ENCODE data around the gene CCNY. TPM values are rescaled to one million over a fixed set of nuclear protein-coding genes. Genes with fewer than 3 reads are reported as not detected.
"Not testable (repeated sequence)": the region's sequence is repeated elsewhere in the genome, so short reads cannot be mapped to it uniquely, and the experiment has no call there.

Gene CCNY
- total RNA-seq, 3 donors from 2014 or later, result 28.7 to 41.0 (median 36.1) TPM

- Histone ChIP-seq H3K4me1 (no peaks in the 10 kb centered on the region), H3K36me3 (no peaks in the 10 kb centered on the region)
Measured at GRCh38 chr10:35351021-35351420, 14.7 kb downstream of the CCNY start.

DNA sequence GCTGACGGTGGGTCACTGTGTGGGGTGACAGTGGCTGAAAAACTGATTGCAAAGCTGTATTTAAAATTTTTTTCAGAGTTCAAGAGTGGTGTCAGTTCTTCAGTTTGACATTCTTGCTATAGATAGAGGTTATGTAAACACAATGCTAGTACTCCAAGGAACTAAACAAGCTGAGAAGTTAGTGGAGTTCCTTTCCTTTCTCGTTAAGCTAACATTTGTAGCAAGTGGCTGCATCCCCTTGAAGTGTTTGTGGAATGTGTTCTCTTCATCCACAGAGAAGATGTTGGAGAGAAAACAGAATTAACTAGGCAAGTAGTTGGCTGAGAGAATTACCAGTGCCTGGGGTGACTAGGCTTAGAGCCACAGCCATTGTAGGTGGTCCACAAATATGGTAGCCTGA is 15.8 kb downstream of the CCNY start:
- no peak for TF ChIP-seq POLR2AphosphoS5 (IDR thresholded peaks at IDR 0.05)
- TF ChIP-seq POLR2A (IDR thresholded peaks at IDR 0.05), result no peak
- no peak for TF ChIP-seq CTCF (IDR thresholded peaks at IDR 0.05)
- Histone ChIP-seq H3K36me3 (no peaks in the 10 kb centered on the region), H3K27ac (no peak overlapping the region), H3K4me3 (no peak overlapping the region), H3K4me1 (no peaks in the 10 kb centered on the region), H3K9me3 (no peaks in the 10 kb centered on the region), H3K27me3 (no peaks in the 10 kb centered on the region)
- intact Hi-C loops (cut with DNase I; ENCODE audit: low total_unique reads), result no loop called here
- no peak for DNase-seq (ENCODE audit: low spot score in 2 of 2)

More at GRCh38 chr10:35351021-35351420, 14.7 kb downstream of the CCNY start:
- Histone ChIP-seq H3K9me3 (no peaks in the 10 kb centered on the region), H3K4me3 (no peak overlapping the region), H3K27me3 (no peaks in the 10 kb centered on the region), H3K27ac (no peak overlapping the region)
- intact Hi-C loops (cut with DNase I; ENCODE audit: low total_unique reads), result no loop called here
- DNase-seq (ENCODE audit: low spot score in 2 of 2), result no peak
- no peak for TF ChIP-seq POLR2AphosphoS5 (IDR thresholded peaks at IDR 0.05)
- TF ChIP-seq CTCF (IDR thresholded peaks at IDR 0.05), result no peak
- no peak for TF ChIP-seq POLR2A (IDR thresholded peaks at IDR 0.05)

DNA sequence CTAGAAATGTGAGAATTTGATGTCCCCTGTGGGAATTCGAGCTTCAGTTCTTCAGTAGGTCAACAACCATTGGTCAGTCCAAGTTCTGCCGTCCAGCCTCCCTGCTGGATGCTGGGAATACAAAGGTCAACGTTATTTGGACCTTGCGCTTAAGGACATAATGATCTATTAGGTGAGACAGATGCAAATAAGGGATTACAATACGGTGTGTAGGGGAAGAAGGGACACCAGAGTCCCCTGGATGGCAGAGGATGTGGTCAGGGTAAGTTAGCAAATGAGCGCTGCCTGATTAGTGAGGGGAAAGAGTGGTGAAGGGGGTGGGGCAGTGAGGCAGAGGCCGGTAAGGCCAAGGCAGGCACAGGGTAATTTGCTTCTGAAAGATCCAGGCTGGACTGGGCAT is 16.2 kb downstream of the CCNY start:
- H3K27ac ChIP-seq, result no peak overlapping the region
- TF ChIP-seq POLR2AphosphoS5 (IDR thresholded peaks at IDR 0.05), result no peak
- TF ChIP-seq CTCF (IDR thresholded peaks at IDR 0.05), result no peak
- no peak for TF ChIP-seq POLR2A (IDR thresholded peaks at IDR 0.05)
- intact Hi-C loops (cut with DNase I; ENCODE audit: low total_unique reads), result no loop called here
- DNase-seq (ENCODE audit: low spot score in 2 of 2), result no peak
- H3K27me3 ChIP-seq, result no peaks in the 10 kb centered on the region
- no peak overlapping the region for H3K4me3 ChIP-seq
- H3K4me1 ChIP-seq, result no peaks in the 10 kb centered on the region
- H3K9me3 ChIP-seq, result no peaks in the 10 kb centered on the region
- H3K36me3 ChIP-seq, result no peaks in the 10 kb centered on the region

DNA sequence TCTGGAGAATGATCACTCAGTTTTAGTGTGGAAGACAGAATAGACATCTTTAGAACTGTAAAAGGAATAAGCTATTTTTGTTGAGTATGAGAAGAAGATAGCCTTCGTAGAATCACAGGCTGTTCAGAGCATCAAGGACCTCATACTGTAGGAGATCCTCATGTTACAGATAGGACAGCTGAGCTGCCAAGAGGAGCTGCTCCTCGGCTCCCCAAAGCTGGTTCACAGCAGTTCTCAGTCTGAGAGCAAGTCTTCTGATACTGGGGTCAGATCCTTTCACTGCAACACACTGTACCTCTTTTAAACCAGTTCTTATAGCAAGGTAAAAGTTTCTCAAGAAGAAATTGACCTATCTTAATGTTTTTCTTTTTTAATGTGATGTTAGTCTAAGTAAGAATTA is 17.1 kb downstream of the CCNY start:
- no peaks in the 10 kb centered on the region for H3K27me3 ChIP-seq
- no peaks in the 10 kb centered on the region for H3K9me3 ChIP-seq
- DNase-seq (ENCODE audit: low spot score in 2 of 2), result no peak
- TF ChIP-seq POLR2AphosphoS5 (IDR thresholded peaks at IDR 0.05), result no peak
- TF ChIP-seq CTCF (IDR thresholded peaks at IDR 0.05), result no peak
- no peak for TF ChIP-seq POLR2A (IDR thresholded peaks at IDR 0.05)
- no peak overlapping the region for H3K27ac ChIP-seq
- H3K4me1 ChIP-seq, result no peaks in the 10 kb centered on the region
- intact Hi-C loops (cut with DNase I; ENCODE audit: low total_unique reads), result no loop called here
- no peaks in the 10 kb centered on the region for H3K36me3 ChIP-seq
- H3K4me3 ChIP-seq, result no peak overlapping the region

GRCh38 chr10:35353805-35354204 is 17.5 kb downstream of the CCNY start:
- no peaks in the 10 kb centered on the region for H3K9me3 ChIP-seq
- no peaks in the 10 kb centered on the region for H3K4me1 ChIP-seq
- DNase-seq (ENCODE audit: low spot score in 2 of 2), result no peak
- H3K27ac ChIP-seq, result no peak overlapping the region
- no peaks in the 10 kb centered on the region for H3K36me3 ChIP-seq
- intact Hi-C loops (cut with DNase I; ENCODE audit: low total_unique reads), result no loop called here
- TF ChIP-seq POLR2AphosphoS5 (IDR thresholded peaks at IDR 0.05), result no peak
- no peak for TF ChIP-seq POLR2A (IDR thresholded peaks at IDR 0.05)
- TF ChIP-seq CTCF (IDR thresholded peaks at IDR 0.05), result no peak
- no peaks in the 10 kb centered on the region for H3K27me3 ChIP-seq
- no peak overlapping the region for H3K4me3 ChIP-seq

- H3K4me1 ChIP-seq; H3K9me3 ChIP-seq; DNase-seq (ENCODE audit: low spot score in 2 of 2); H3K27me3 ChIP-seq; H3K4me3 ChIP-seq; H3K36me3 ChIP-seq; intact Hi-C loops (cut with DNase I; ENCODE audit: low total_unique reads); H3K27ac ChIP-seq: not testable (repeated sequence)
Measured at GRCh38 chr10:35354257-35354656, 17.9 kb downstream of the CCNY start.
